ENCODE data around the gene IL16.

GRCh38 chr15:81244306-81244705 lies 47.6 kb downstream of the IL16 start:
- TF ChIP-seq CTCF (IDR thresholded peaks at IDR 0.05) (no peak), POLR2A (IDR thresholded peaks at IDR 0.05) (no peak)
